ENCODE data around the gene LBHD2.

LBHD2 gene

DNA sequence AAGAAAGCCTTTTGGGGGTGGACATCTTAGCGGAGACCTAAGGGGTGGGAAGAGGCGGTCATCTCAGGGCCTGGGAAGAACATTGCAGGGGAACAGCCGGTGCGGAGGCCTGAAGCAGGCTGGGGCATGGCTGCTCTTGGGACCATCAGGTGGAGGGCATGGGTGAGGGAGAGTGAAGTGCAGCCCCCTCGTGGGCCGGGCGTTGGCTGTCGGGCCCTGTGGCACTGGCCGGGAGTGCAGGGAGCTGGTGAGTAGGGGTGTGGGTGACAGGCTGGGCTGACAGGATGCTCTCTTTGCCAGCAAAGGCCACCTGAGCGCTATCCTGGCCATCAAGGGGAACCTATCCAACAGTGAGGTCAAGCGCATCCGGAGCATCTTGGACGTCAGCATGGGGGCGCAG is 50.9 kb downstream of the LBHD2 start:
- no peak for DNase-seq

DNA sequence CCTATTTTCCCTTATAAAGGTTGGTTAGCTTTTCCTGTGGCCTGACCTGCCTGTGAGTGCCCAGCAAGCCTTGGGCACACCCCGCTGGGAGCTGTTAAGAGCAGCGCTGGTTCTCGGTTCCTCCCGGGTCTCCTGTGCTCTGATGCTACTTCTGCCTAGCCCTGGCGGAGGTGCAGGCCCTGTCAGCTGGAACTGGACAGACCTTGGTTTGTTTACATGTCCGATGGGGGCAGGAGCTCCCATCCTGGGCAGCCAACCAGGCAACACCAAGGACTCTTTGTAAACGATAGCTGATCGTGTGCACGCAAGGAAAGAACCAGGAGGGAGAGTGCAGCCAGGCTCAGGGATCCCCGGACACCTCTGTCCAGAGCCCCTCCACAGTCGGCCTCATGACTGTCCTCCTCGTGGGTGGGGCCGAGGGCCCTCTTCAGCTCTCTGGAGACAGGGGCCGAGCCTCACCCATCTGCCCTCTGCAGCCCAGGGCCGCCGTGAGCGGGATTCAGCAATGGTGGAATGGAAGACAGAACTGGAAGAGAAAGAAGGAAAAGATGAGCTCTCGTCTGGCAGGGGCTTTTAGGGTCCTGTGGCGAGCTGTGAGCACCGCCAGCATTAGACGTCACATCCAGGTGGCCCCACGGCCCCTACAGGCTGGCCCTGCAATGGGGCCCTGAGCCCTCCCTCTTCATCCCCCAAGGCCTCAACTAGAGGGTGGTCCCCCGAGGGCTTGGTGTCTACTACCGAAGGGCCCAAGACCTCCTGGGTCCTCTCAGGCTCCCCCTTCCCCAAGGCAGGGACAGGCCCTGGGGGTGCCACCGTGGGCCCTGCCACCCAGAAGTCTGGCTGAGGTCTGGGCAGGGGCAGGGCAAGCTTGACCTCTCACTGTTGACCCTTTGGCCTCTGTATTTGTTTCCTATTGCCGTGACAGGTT is 51.6 kb downstream of the LBHD2 start:
- no peak for DNase-seq

DNA sequence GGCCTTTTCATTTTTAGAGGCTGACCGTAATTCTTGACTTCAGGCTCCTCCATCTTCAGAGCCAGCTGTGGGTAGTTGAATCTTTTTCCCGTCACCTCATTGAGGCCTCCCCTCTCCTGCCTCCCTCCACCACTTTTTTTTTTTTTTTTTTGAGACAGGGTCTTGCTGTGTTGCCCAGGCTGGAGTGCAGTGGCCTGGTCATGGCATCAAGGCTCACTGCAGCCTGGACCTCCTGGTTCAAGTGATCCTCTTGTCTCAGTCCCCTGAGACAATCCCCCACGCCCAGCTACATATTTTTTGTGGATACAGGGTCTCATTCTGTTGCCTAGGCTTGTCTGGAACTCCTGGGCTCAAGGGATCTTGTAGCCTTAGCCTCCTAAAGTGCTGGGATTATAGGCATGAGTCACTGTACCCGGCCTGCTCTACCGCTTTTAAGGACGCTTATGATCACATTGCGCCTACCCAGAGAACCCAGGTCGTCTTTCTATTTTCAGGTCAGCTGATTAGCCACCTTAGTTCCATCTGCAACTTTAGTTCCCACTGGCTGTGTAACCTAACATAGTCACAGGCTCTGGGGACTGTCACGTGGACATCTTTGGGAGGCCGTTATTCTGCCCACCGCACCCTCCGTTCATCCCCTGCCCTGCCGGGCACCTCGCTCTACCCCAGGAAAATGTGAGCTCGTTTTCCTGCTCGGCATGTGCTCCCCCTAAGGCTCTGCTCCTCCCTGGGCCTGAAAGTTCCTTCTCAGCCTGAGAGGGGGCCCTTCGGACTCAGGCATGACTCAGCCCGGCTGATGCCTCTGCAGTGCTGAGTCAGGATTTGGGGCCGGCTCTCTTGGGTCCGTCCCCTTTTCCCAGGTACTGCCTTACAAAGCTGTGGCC is 52.6 kb downstream of the LBHD2 start:
- no peak for DNase-seq

- DNase-seq = no peak
These were observed 53.8 kb downstream of the LBHD2 start for GRCh38 chr14:103137689-103138300.

GRCh38 chr14:103138301-103139131 is 54.5 kb downstream of the LBHD2 start:
- no peak for DNase-seq

GRCh38 chr14:103139132-103140025 is 55.4 kb downstream of the LBHD2 start:
- DNase-seq = no peak
